Type B pancreatic cell (in vitro differentiated cells): Measurements from ENCODE around the gene MAP7. TPM values are rescaled to one million over a fixed set of nuclear protein-coding genes. Genes with fewer than 3 reads are reported as not detected.

Experiments
- DNase-seq: peaks from one replicate; pipeline ENCODE4 v3.0.0; 2021; ENCODE audit warnings: mixed read lengths; ENCODE audit not compliant: unreplicated experiment; ENCODE audit errors: extremely low spot score
- H3K27ac Mint-ChIP-seq: 2 replicates; pipeline ENCODE4 v1.8.0; 2021; ENCODE audit warnings: mild to moderate bottlenecking, mixed read lengths
- H3K27me3 Mint-ChIP-seq: 2 replicates; pipeline ENCODE4 v1.8.0; 2021; ENCODE audit warnings: mixed read lengths
- H3K36me3 Mint-ChIP-seq: 2 replicates; pipeline ENCODE4 v1.8.0; 2021; ENCODE audit warnings: mixed read lengths
- H3K4me1 Mint-ChIP-seq: one replicate; pipeline ENCODE4 v1.8.0; 2021; ENCODE audit warnings: mixed read lengths; ENCODE audit not compliant: unreplicated experiment
- H3K4me3 Mint-ChIP-seq: 2 replicates; pipeline ENCODE4 v1.8.0; 2021; ENCODE audit warnings: mild to moderate bottlenecking, mixed read lengths
- H3K9me3 Mint-ChIP-seq: 2 replicates; pipeline ENCODE4 v1.8.0; 2021; ENCODE audit warnings: mixed read lengths
- total RNA-seq: library from RNA; stranded (reverse); gene quantifications from 2 replicates; pipeline ENCODE4 v1.2.1, GENCODE V29; 2021; ENCODE audit warnings: low replicate concordance
- TF ChIP-seq, protein P1 (sequence below): fragments of 200-600 bp; sonication (generic); conservative IDR thresholded peaks from 2 replicates; pipeline ENCODE4 v1.5.0; 2021; ENCODE audit warnings: antibody characterized with exemption, mild to moderate bottlenecking

Gene MAP7
- total RNA-seq, 1 donor from 2014 or later, result 17.8 TPM

DNA sequence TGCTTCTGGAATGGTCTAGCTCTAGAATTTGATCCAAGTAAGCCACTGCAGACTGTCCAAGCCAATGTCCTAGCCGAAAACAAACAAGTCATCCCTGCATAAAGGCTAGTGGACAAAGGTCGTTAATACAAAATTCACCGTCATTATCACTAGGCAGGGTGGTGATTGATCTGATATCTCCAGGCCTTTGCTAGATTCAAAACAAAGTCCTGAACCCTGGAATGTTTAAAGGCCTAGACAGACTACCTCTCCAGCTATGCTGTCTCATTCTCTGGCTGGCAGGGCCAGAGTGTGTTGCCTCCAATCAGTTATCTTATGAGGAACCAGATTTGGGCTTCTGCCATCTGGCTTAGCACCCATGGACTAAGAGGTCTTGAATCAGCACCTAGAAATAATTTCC lies 38.3 kb downstream of the MAP7 start:
- no peak for DNase-seq
- Mint-ChIP-seq H3K4me1 (peaks cover 4% of the 10 kb centered on the region), H3K27ac (peak overlapping the region; percentile 29), H3K27me3 (no peaks in the 10 kb centered on the region), H3K36me3 (no peaks in the 10 kb centered on the region), H3K4me3 (no peak overlapping the region), H3K9me3 (no peaks in the 10 kb centered on the region)
- TF ChIP-seq, protein P1, sequence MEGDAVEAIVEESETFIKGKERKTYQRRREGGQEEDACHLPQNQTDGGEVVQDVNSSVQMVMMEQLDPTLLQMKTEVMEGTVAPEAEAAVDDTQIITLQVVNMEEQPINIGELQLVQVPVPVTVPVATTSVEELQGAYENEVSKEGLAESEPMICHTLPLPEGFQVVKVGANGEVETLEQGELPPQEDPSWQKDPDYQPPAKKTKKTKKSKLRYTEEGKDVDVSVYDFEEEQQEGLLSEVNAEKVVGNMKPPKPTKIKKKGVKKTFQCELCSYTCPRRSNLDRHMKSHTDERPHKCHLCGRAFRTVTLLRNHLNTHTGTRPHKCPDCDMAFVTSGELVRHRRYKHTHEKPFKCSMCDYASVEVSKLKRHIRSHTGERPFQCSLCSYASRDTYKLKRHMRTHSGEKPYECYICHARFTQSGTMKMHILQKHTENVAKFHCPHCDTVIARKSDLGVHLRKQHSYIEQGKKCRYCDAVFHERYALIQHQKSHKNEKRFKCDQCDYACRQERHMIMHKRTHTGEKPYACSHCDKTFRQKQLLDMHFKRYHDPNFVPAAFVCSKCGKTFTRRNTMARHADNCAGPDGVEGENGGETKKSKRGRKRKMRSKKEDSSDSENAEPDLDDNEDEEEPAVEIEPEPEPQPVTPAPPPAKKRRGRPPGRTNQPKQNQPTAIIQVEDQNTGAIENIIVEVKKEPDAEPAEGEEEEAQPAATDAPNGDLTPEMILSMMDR, result no peak

DNA sequence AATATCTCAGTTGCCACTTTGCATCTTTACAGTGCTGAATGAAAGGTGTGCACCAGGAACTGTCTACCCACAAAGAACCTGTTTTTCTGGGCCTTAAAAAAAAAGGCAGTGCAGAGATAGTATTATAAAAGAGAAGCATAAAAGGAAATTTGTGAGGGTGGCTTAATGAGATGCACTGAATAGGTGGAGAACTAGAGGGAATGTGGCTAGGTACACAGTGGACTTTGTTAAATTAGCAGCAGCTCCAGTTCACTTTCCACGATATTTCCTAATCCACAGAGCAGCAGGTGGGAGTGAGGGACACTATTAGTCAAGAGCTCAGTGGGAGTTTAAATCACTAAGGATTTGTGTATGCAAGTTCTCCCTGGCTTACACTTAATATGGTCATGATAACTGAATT lies 38.8 kb downstream of the MAP7 start:
- Mint-ChIP-seq H3K4me3 (no peak overlapping the region), H3K4me1 (peaks cover 4% of the 10 kb centered on the region), H3K27ac (peak overlapping the region; percentile 29), H3K27me3 (no peaks in the 10 kb centered on the region), H3K9me3 (no peaks in the 10 kb centered on the region), H3K36me3 (no peaks in the 10 kb centered on the region)
- TF ChIP-seq, protein P1, result no peak
- no peak for DNase-seq

DNA sequence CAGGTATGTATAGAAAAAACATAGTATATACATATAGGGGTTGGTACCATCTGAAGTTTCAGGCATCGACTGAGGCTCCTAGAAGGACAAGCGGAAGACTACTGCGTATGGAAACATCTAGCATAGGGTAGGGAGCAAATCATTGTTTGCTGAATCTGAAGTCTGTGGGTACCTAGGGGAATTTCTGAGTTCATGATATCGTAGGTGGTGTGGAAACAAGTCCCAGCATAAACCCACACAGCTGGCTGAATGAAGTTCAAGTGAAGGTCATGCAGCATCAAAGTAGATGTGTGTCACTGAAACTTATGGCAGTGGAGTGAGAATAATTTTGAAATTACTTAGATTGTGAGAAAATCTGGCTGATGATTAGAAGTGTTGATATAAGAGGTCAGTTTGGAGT lies 39.4 kb downstream of the MAP7 start:
- H3K4me3 Mint-ChIP-seq, result no peak overlapping the region

DNA sequence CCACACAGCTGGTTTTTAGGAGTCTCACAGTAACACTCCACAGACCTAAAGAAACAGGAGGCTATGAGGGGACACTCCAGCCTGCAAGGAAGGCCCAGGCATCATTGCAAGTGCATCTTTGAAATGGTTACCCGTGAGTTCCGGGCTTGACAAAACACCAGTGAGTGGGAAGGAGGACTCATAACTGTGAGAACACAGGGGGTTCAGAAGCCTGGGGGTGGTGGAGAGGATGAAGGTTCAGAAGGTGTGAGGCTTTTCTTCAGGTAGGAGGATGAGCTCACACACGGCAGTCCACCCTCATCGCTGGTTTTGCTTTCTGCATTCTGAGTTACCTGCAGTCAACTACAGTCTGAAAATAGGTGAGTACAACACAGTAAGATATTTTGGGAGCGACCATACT lies 39.9 kb downstream of the MAP7 start:
- Mint-ChIP-seq H3K4me3 (no peak overlapping the region), H3K27ac (no peak overlapping the region), H3K36me3 (no peaks in the 10 kb centered on the region), H3K4me1 (peaks cover 4% of the 10 kb centered on the region), H3K9me3 (no peaks in the 10 kb centered on the region), H3K27me3 (no peaks in the 10 kb centered on the region)
- no peak for DNase-seq
- TF ChIP-seq, protein P1, result no peak

More for the DNA sequence above, 39.4 kb downstream of the MAP7 start:
- H3K27ac Mint-ChIP-seq, result no peak overlapping the region
- no peaks in the 10 kb centered on the region for H3K9me3 Mint-ChIP-seq
- no peaks in the 10 kb centered on the region for H3K27me3 Mint-ChIP-seq
- TF ChIP-seq, protein P1, result no peak
- H3K4me1 Mint-ChIP-seq, result peaks cover 4% of the 10 kb centered on the region
- no peak for DNase-seq
- H3K36me3 Mint-ChIP-seq, result no peaks in the 10 kb centered on the region

DNA sequence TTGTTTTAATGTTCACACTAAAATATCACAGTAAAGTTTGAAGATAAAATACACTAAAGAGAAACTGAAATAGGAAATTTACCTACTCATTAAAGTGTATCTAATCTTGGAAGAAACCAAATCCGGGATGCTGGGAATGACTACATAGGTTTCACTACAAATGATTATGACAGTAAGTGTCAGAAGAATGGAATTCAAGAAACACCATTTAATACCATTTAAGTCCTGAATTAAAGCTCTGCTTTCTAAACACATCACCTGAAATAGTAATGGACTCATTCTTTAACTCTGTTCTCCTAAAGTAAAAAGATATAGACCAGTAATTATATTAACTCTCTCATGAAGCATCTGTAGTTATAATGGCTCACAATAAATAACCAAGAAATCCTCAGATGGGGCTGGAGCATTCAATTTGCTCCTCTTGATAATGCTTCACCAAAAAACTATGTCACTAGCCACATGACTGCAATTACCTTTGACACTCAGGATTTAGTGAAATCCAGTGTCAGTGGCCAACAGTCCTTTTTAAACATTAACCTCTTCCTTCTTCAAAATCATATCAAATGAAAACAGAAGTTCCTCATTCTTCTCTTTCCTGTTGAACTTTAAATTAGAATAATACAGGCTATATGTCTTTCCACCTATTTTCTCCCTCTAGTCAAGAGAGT lies 41.4 kb downstream of the MAP7 start:
- TF ChIP-seq, protein P1, result no peak
- Mint-ChIP-seq H3K4me3 (no peak overlapping the region), H3K9me3 (no peaks in the 10 kb centered on the region), H3K27ac (no peak overlapping the region), H3K27me3 (no peaks in the 10 kb centered on the region), H3K36me3 (no peaks in the 10 kb centered on the region), H3K4me1 (peaks cover 4% of the 10 kb centered on the region)
- no peak for DNase-seq
